GM18519 (cell line): ENCODE data around the gene LGALS9.

Experiments
- ATAC-seq: cut with Tn5 transposase; IDR thresholded peaks from one replicate; pipeline ENCODE4 v1.9.1; 2021; ENCODE audit warnings: mild to moderate bottlenecking, moderate library complexity; ENCODE audit not compliant: unreplicated experiment, low FRiP score

Gene LGALS9

DNA sequence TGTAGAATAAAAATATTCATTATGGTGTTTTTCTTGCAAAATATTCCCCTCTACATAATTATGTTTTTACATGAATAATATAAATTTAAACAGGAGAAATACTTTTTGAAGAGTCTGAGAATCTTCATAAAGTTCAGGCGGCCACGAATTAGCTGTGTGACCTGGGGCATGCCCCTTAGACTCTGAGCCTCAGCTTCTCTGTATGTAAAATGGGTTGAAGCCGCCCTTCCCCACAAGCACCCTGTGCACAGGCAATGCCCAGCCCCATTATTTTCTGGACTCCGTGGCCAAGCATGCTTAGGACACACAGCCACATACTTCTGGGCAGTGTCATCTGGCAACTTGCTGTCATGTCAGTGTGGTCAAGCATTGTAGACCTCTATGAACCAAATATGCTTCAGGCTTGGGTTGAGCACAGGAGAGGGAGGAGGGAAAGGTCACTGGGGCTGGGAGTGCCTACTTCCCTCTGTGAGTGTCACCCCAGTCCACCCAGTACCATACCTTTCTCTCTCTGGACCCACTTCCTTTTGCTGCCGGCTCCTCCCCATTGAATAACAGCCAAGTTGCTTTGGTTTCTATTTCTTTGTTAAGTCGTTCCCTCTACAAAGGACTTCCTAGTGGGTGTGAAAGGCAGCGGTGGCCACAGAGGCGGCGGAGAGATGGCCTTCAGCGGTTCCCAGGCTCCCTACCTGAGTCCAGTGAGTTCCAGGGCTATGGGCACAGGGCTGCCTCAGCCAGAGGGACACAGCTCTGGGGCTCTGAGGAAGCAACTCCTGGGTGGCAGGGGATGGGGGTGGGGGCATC, at the start of gene LGALS9:
Gene LGALS9 (plus strand): TSS at position 582 of the 804 bp plus-strand sequence. CDS start 78 bp downstream, at position 660.
- peak; percentile 46 for ATAC-seq

DNA sequence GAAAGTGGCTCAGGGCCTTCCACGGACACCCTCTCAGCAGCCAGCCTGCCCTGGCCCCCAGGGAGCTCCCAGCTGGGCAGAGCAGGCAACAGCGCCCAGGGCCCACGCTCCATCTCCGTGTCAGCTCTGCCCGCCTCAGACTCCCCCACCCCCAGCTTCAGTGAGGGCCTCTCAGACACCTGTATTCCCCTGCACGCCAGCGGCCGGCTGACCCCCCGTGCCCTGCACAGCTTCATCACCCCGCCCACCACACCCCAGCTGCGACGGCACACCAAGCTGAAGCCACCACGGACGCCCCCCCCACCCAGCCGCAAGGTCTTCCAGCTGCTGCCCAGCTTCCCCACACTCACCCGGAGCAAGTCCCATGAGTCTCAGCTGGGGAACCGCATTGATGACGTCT, 48.3 kb upstream of the LGALS9 start:
- no peak for ATAC-seq

DNA sequence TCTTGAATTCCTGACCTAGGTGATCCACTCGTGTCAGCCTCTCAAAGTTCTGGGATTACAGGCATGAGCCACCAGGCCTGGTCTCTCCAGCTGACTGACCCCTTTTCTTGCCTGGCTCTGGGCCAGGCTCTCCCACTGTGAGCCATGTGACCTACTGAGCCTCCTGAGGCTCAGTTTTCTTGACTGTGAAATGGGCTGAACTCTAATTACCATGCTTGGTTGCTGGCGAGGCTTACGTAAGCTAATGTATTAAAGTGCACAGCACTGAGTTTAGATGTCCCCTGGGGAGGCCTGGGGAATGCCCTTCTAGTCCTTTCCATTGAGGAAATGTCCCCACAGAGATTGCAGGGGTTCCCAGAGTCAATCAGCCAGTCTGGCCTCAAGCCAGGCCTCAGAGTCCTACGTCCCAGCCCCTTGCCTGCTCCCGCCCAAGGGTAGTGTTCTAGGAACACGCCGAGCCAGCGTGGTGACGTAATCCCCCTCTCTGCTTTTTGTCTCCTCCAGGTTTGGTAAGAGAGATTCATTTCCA, 45.8 kb upstream of the LGALS9 start:
- no peak for ATAC-seq

- no peak for ATAC-seq
These were observed 45.2 kb upstream of the LGALS9 start for GRCh38 chr17:27585792-27586191.

GRCh38 chr17:27586203-27586721, 44.7 kb upstream of the LGALS9 start:
- ATAC-seq = no peak

GRCh38 chr17:27588354-27588753, 42.6 kb upstream of the LGALS9 start:
- ATAC-seq = no peak

GRCh38 chr17:27590864-27591263, 40.1 kb upstream of the LGALS9 start:
- no peak for ATAC-seq

- ATAC-seq = no peak
These were observed 39.0 kb upstream of the LGALS9 start for GRCh38 chr17:27591986-27592385.

- ATAC-seq = no peak
These were observed 37.6 kb upstream of the LGALS9 start for GRCh38 chr17:27593232-27593856.

DNA sequence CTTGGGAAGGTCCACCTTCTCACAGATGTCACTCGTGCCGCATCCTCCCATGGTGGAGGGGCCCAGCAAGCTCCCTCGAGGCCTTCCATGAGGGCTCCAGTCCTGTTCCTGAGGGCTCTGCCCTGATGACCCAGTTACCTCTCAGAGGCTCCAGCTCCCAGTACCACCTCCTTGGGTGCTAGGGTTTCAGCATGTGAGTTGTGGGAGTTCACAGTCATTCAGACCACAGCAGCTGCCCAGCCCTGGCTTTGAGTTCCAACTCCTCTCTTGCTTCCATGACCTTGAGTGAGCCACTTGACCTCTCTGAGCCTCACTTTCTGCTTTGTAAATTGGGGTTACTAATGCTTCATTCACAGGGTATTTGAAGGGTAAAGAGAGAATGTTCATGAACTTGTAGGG, 37.1 kb upstream of the LGALS9 start:
- no peak for ATAC-seq

- ATAC-seq = no peak
These were observed 35.8 kb upstream of the LGALS9 start for GRCh38 chr17:27595208-27595607.

DNA sequence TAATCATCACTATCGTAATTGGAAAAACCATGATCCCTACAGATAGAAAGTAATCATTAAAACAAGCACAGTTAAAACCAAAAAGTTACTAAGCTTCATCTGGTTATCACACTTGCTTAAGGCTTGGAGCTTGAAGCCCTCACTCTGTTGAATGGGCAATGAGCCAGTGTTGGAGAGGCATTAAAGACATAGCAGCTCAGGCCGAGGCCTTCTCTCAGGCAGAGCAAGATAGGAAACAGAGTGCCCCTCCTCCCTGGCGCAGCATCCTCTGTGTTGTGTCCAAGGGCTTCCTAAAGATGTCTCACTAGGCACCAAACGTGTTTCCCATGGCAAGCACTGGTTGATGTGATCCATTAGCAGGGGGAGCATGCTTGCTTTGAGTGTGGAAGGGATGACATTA, 34.9 kb upstream of the LGALS9 start:
- ATAC-seq = no peak

DNA sequence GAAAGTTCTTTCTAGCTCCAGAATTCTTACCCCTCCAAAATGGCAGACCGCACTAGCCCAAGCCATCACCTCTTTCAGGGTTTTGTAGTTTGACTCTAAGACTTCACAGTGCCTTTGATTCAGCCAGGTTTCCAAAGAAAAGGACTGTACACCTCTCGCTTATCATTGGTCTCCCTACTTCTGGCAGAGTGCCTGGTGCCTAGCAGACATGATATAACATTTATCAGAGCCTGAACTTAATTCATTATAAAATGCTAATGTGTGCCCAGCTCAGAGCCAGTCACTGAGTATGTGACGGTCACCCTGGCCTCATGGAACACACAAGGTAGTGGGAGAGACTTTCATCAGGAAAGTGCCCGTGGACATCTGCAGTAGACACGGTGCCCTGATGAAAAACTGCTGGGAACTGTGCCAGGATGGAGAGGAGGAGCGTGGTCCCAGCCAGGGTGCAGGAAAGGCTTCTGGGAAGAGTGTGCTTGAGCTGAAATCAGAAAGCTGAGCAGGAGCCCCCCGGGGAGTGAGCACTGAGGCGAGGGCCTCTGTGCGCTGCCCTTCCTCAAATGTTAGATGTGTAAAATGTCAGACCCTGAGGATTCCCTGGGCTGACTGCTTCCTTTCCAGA, 34.3 kb upstream of the LGALS9 start:
- no peak for ATAC-seq

DNA sequence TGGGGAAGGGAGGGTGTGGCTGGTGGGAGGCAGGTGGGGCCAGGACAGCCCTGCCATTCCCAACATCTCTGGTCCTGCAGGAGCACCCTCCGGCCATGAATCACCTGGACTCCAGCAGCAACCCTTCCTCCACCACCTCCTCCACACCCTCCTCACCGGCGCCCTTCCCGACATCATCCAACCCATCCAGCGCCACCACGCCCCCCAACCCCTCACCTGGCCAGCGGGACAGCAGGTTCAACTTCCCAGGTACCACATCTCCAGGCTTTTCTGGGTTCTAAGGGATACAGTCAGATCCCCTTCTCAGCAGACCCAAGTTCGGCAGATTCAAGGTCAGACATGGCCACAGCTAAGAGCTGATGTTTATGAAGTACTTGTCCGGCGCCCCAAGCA, 33.8 kb upstream of the LGALS9 start:
- ATAC-seq = no peak

GRCh38 chr17:27597783-27598320, 33.1 kb upstream of the LGALS9 start:
- ATAC-seq = no peak

DNA sequence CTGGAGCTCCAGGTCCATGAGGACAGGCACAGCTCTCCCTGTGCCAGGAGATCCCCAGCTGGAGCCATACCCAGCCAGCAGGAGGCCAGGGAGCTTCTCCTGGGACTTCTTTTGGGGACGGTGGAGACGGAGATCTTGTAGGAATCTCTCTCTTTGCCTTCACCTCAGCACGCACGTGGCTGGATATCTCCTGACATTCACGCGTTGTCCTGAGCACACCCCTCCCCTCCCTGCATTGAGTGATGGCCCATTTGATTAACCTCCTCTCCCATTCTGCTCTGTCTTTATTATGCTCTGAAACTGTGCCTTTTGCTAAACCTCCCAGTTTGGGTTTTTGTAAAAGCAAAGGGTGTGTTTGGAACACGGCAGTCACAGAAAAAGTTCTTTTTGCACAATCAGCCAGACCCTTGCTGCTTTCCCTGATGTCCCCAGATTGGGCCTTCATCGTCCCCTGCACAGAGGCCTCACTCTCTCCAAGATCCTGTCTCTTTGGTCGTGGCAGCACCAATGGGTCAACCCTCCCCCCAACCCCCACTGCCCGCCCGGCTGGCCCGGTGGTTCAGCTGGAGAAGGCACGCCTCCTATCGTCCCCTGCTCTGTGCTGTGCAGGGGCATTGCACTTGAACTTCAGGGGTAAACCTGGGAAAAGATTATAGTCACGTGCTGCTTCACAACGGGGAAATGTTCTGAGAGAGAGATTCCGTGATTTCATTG, 32.5 kb upstream of the LGALS9 start:
- ATAC-seq = no peak

DNA sequence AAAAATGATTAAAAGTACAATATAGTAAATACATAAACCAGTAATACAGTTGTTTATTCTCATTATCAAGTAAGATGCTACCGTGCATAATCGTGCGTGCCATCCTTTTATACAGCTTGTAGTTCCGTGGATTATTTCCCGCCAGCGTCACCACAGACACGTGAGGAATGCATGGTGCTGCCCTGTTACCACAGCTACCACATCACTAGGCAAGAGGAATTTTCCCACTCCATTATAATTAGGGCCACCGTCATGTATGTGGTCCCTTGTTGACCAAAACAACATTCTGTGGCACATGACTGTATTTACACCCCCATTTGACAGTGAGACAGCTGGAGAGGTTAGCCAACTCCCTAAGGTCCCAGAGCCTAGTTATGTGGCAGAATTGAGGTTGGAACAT, 30.5 kb upstream of the LGALS9 start:
- no peak for ATAC-seq

DNA sequence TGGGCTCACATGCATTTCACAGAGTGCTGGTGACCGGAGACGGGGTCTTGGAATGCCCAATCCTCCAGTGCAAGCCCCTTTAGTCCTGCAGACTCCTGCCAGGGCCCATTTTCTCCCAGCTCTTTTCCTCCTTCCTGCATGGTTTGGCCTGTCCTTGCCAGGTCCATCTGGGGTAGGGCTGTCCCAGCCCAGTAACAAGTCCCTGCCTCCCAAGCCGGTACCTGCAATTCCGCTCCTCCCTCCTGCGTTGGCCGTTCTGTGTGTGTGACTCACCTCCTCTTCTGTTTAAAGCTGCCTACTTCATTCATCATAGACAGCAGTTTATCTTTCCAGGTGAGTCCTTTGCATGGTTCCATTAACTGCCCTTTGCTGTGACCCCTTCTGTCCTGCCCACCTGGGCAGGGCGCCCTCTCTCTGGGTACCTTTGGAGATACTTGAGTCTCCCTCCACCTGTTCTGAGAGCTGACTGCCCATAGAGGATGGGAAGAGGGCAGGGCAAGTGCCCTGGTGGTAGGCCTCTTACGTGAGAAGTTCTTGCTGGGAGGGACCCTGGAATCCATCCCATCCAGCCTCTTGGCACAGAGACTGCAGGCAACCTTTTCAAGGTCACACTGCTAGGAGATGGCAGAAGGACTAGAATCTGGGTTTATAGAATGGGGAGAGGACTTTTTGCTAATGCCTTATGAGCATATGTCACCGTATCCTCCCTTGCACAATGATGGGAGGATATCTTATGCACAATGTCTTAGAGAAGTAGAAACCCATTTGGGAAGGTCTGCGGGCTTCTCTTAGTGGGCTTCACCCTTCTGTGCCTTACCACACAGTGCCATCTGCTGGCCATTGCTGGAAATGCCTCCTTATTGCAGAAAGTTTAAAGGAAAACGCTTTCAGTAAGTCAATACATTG, 29.7 kb upstream of the LGALS9 start:
- ATAC-seq = no peak

DNA sequence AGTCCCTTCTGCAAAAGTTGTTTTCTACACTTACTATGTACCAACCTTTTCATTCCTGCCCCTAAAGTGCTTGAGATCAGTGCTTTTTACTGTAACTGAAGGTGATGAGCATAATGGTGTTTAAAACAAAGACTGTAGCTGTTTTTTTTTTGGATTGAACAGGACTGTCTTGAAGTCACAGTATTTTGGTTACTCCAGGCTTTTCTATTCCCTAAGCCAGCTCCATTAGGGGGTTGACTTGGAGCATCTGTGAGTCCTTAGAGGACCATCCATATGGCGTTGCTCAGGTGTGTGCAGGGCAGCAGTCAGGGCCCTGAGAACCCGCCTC, 29.0 kb upstream of the LGALS9 start:
- no peak for ATAC-seq
